ENCODE results near the gene NUPR1.
"Not testable (repeated sequence)": the region's sequence is repeated elsewhere in the genome, so short reads cannot be mapped to it uniquely, and the experiment has no call there.

Gene NUPR1

DNA sequence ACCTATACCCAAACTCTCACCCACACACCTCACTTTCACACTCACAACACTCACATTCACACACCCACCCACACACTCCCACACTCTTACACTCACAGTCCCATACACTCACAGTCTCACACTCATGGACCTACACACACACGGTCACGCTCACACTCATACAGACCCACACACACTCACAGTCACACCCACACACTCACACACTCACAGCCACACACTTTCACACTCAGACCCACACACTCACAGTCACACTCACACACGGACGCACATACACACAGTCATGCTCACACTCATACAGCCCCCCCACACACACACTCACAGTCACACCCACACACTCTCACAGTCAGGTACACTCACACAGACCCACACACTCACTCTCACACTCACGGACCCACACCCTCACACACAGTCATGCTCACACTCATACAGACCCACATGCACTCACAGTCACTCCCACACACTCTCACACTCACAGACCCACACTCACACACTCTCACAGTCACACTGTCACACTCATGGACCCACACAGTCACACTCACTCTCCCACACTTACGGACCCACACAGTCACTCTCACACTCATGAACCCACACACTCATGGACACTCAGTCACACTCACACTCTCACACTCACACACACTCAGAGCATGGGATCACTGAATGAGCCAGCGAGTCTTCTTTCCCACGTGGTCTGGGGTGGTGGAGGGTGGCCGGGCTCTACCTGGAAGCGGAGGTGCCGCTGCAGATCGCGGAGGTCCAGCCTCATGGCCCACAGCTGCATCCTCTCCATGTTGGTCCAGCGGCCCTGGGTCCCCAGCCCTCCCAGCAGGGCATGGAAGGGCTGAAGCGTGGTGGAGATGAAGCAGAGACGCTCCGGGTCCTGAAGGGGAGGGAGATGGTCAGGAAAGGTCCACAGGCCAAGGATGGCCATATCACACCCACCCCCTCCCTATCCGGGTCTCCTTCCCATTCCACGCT is 37.2 kb downstream of the NUPR1 start:
- Histone ChIP-seq H3K36me3 (ENCODE audit: control insufficient read depth, insufficient read depth, low read length, severe bottlenecking) (no peaks in the 10 kb centered on the region), H3K9ac (ENCODE audit: low read length) (no peak overlapping the region), H3K4me3 (ENCODE audit: low read length) (no peak overlapping the region), H3K9me3 (ENCODE audit: control insufficient read depth, low read length) (no peaks in the 10 kb centered on the region), H3K27me3 (replicated peaks; ENCODE audit: control insufficient read depth, insufficient read depth, low read length) (peaks cover 44% of the 10 kb centered on the region), H3K4me1 (ENCODE audit: control insufficient read depth, insufficient read depth, low read length) (peaks cover 9% of the 10 kb centered on the region)
- no peak for DNase-seq (ENCODE audit: low read depth)

DNA sequence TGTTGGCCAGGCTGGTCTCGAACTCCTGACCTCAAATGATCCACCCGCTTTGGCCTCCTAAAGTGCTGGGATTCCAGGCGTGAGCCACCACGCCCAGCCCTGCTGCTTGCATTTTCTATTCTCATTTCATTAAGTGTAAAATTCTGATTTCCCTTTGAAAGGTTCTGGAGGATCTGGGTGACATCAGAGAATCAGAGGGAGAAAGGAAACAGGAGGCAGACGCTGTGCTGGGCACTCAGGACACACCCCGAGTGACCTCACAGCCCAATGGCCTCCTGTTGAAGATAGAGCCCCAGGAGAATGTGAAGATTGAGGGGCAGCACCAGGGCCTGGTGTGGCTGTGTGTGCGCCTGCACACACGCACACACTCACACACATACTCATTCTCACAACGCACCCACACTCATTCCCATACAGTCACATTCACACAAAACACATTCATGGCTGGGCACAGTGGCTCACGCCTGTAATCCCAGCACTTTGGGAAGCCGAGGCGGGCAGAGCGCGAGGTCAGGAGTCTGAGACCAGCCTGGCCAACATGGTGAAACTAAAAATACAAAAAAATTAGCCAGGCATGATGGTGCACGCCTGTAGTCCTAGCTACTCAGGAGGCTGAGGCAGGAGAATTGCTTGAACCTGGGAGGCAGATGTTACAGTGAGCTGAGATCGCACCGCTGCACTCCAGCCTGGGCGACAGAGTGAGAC is 38.1 kb downstream of the NUPR1 start:
- H3K36me3 ChIP-seq (ENCODE audit: control insufficient read depth, insufficient read depth, low read length, severe bottlenecking); H3K9ac ChIP-seq (ENCODE audit: low read length); H3K9me3 ChIP-seq (ENCODE audit: control insufficient read depth, low read length); DNase-seq (ENCODE audit: low read depth); H3K4me3 ChIP-seq (ENCODE audit: low read length); H3K4me1 ChIP-seq (ENCODE audit: control insufficient read depth, insufficient read depth, low read length): not testable (repeated sequence)
- peaks cover 44% of the 10 kb centered on the region for H3K27me3 ChIP-seq (replicated peaks; ENCODE audit: control insufficient read depth, insufficient read depth, low read length)

DNA sequence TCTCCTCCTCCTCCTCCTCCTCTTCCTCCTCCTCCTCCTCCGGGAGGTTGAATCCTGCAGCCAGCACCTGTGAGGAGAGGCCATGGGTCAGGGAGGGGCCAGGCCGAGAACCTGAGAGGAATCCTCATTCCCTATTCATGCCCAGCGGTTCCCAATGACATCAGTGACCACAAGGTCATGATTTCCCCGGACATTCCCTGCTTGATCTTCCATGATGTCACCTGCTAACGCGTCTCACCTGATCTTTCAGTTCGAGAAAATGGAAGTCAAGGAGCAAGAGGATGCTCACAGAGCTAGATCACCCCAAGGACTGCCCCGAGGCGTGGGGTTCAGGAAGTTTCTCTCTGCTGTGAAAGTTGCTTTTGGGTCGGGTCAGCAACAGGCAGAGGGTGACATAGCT is 38.9 kb downstream of the NUPR1 start:
- no peaks in the 10 kb centered on the region for H3K9me3 ChIP-seq (ENCODE audit: control insufficient read depth, low read length)
- no peaks in the 10 kb centered on the region for H3K4me1 ChIP-seq (ENCODE audit: control insufficient read depth, insufficient read depth, low read length)
- peaks cover 42% of the 10 kb centered on the region for H3K27me3 ChIP-seq (replicated peaks; ENCODE audit: control insufficient read depth, insufficient read depth, low read length)
- DNase-seq (ENCODE audit: low read depth), result no peak
- no peaks in the 10 kb centered on the region for H3K36me3 ChIP-seq (ENCODE audit: control insufficient read depth, insufficient read depth, low read length, severe bottlenecking)
- no peak overlapping the region for H3K4me3 ChIP-seq (ENCODE audit: low read length)
- no peak overlapping the region for H3K9ac ChIP-seq (ENCODE audit: low read length)

DNA sequence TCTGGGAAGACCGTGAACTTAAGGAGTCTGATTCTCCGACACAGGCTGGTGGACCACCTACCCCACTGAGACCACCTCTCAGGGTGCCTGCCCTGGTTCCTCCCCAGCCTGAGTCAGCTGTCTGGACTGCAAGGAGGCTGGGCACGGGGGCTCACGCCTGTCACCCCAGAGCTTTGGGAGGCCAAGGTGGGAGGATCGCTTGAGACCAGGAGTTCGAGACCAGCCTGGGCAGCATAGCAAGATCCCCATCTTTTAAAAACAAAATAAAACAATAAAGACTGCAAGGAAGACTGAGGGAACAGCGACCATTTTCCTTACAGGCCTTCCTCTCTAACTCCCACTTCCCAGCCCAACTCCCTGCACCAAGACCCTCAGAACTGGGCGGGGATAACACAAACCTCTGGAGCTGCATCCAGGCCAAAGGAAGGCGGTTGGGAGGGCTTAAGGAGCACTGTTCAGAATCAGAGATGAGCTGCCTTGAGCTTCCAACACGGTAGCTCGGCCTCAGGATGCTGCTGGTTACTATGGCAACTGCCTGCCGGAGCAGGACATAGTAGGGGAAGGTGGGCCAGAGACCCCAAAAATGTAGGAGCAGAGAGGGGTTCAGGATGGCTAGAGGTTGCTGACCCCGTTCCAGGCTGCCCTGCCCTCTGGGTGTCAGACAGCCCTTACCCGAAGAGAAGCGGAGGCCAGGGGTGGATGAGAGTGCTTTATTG is 40.0 kb downstream of the NUPR1 start:
- no peaks in the 10 kb centered on the region for H3K36me3 ChIP-seq (ENCODE audit: control insufficient read depth, insufficient read depth, low read length, severe bottlenecking)
- H3K4me3 ChIP-seq (ENCODE audit: low read length), result no peak overlapping the region
- H3K27me3 ChIP-seq (replicated peaks; ENCODE audit: control insufficient read depth, insufficient read depth, low read length), result peaks cover 36% of the 10 kb centered on the region
- DNase-seq (ENCODE audit: low read depth), result no peak
- H3K9me3 ChIP-seq (ENCODE audit: control insufficient read depth, low read length), result no peaks in the 10 kb centered on the region
- H3K4me1 ChIP-seq (ENCODE audit: control insufficient read depth, insufficient read depth, low read length), result no peaks in the 10 kb centered on the region
- H3K9ac ChIP-seq (ENCODE audit: low read length), result no peak overlapping the region

- H3K36me3 ChIP-seq (ENCODE audit: control insufficient read depth, insufficient read depth, low read length, severe bottlenecking), result no peaks in the 10 kb centered on the region
- no peak overlapping the region for H3K4me3 ChIP-seq (ENCODE audit: low read length)
- no peak overlapping the region for H3K9ac ChIP-seq (ENCODE audit: low read length)
- no peaks in the 10 kb centered on the region for H3K4me1 ChIP-seq (ENCODE audit: control insufficient read depth, insufficient read depth, low read length)
- no peaks in the 10 kb centered on the region for H3K9me3 ChIP-seq (ENCODE audit: control insufficient read depth, low read length)
- DNase-seq (ENCODE audit: low read depth), result no peak
- H3K27me3 ChIP-seq (replicated peaks; ENCODE audit: control insufficient read depth, insufficient read depth, low read length), result peaks cover 29% of the 10 kb centered on the region
Observed at GRCh38 chr16:28497861-28498599, 40.7 kb downstream of the NUPR1 start.

GRCh38 chr16:28497386-28497785 is 41.4 kb downstream of the NUPR1 start:
- H3K4me1 ChIP-seq (ENCODE audit: control insufficient read depth, insufficient read depth, low read length), result no peaks in the 10 kb centered on the region
- H3K4me3 ChIP-seq (ENCODE audit: low read length), result no peak overlapping the region
- H3K9me3 ChIP-seq (ENCODE audit: control insufficient read depth, low read length), result no peaks in the 10 kb centered on the region
- peaks cover 24% of the 10 kb centered on the region for H3K27me3 ChIP-seq (replicated peaks; ENCODE audit: control insufficient read depth, insufficient read depth, low read length)
- H3K36me3 ChIP-seq (ENCODE audit: control insufficient read depth, insufficient read depth, low read length, severe bottlenecking), result no peaks in the 10 kb centered on the region
- no peak overlapping the region for H3K9ac ChIP-seq (ENCODE audit: low read length)
- DNase-seq (ENCODE audit: low read depth), result no peak

DNA sequence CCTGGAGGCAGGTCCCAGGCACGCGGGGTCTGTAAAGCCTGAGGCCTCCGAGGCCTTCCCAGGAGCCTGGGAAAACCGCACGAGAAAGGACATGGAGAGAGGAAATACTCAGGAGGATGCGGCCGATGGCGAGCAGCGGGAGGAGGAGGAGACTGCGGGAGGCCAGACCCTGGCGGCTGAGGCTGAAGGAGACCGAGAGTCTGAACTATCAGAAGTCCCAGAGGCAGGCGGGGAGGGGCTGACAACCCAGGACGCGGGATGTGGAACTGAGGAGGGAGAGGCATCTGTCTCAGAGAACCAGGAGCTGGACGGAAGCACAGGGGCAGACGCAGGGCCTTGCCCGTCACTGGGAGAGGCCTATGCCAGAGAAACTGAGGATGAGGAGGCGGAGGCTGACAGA is 41.9 kb downstream of the NUPR1 start:
- DNase-seq (ENCODE audit: low read depth), result no peak
- H3K4me3 ChIP-seq (ENCODE audit: low read length), result no peak overlapping the region
- H3K4me1 ChIP-seq (ENCODE audit: control insufficient read depth, insufficient read depth, low read length), result no peaks in the 10 kb centered on the region
- no peaks in the 10 kb centered on the region for H3K36me3 ChIP-seq (ENCODE audit: control insufficient read depth, insufficient read depth, low read length, severe bottlenecking)
- no peaks in the 10 kb centered on the region for H3K9me3 ChIP-seq (ENCODE audit: control insufficient read depth, low read length)
- H3K27me3 ChIP-seq (replicated peaks; ENCODE audit: control insufficient read depth, insufficient read depth, low read length), result peaks cover 20% of the 10 kb centered on the region
- no peak overlapping the region for H3K9ac ChIP-seq (ENCODE audit: low read length)

DNA sequence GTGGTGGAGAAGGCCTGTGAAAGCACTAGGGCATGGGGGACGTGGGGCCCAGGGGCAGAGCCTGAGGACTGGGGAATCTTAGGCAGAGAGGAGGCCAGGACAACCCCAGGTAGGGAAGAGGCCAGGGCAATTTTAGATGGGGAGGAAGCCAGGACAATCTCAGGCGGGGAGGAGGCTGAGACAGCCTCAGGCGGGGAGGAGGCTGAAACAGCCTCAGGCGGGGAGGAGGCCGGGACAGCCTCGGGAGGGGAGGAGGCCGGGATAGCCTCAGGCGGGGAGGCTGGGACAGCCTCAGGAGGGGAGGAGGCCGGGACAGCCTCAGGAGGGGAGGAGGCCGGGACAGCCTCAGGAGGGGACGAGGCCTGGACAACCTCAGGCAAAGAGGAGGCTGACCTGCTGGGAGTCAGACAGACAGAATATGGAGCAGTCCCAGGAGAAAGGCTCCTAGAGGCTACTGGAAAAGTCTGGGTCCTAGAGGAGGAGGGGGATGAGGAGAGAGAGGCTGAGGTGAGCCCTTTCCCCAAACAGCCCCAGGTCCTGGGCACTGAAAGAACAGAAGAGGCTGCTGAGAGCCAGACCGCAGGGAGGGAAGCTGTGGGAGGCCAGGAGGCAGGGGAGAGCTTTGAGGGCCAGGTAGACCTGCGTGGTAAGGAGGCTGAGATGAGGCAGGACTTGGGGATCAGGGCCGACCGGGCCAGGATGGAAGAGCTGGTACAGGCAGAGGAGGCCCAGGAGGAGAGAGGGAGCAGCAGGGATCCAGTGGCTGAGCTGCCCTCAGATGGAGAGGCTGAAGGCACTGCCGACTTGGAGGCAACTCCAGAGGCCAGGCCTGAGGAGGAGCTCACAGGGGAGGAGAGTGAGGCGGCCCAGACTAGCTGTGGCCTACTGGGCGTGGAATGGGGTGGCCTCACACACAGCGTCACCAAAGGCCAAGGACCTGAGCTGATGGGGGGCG is 42.7 kb downstream of the NUPR1 start:
- Histone ChIP-seq H3K4me3 (ENCODE audit: low read length) (no peak overlapping the region), H3K36me3 (ENCODE audit: control insufficient read depth, insufficient read depth, low read length, severe bottlenecking) (no peaks in the 10 kb centered on the region), H3K27me3 (replicated peaks; ENCODE audit: control insufficient read depth, insufficient read depth, low read length) (peaks cover 16% of the 10 kb centered on the region), H3K9ac (ENCODE audit: low read length) (no peak overlapping the region), H3K9me3 (ENCODE audit: control insufficient read depth, low read length) (no peaks in the 10 kb centered on the region), H3K4me1 (ENCODE audit: control insufficient read depth, insufficient read depth, low read length) (no peaks in the 10 kb centered on the region)
- no peak for DNase-seq (ENCODE audit: low read depth)

- Histone ChIP-seq H3K9me3 (ENCODE audit: control insufficient read depth, low read length) (no peaks in the 10 kb centered on the region), H3K27me3 (replicated peaks; ENCODE audit: control insufficient read depth, insufficient read depth, low read length) (peaks cover 16% of the 10 kb centered on the region), H3K36me3 (ENCODE audit: control insufficient read depth, insufficient read depth, low read length, severe bottlenecking) (no peaks in the 10 kb centered on the region), H3K4me1 (ENCODE audit: control insufficient read depth, insufficient read depth, low read length) (no peaks in the 10 kb centered on the region), H3K4me3 (ENCODE audit: low read length) (no peak overlapping the region), H3K9ac (ENCODE audit: low read length) (no peak overlapping the region)
- no peak for DNase-seq (ENCODE audit: low read depth)
Observed at GRCh38 chr16:28495098-28495793, 43.5 kb downstream of the NUPR1 start.

Data from adipocyte (in vitro differentiated cells).